Suprapubic skin (tissue), 4 donors: ENCODE measurements around the gene HSPA6.
"Not testable (repeated sequence)": the region's sequence is repeated elsewhere in the genome, so short reads cannot be mapped to it uniquely, and the experiment has no call there.

Source experiments
- CTCF ChIP-seq, 2 donors: fragments of 200-600 bp in 1 of 2; fragments of 450-650 bp in 1 of 2; sonication (generic) in 1 of 2; IDR thresholded peaks; one replicate each; pipeline ENCODE4 v1.5.1; 2016 to 2019; ENCODE audit warnings: antibody characterized with exemption in 2 of 2, mild to moderate bottlenecking in 1 of 2, moderate library complexity in 1 of 2
- EP300 ChIP-seq: sonication (generic); formaldehyde crosslinking; IDR thresholded peaks from one replicate; pipeline ENCODE4 v1.6.1; 2017; ENCODE audit warnings: antibody characterized with exemption
- POLR2A ChIP-seq, 2 donors: fragments of 450-650 bp; IDR thresholded peaks; one replicate each; pipeline ENCODE4 v1.6.1; 2017; ENCODE audit warnings: antibody characterized with exemption in 2 of 2, mild to moderate bottlenecking in 2 of 2, moderate library complexity in 2 of 2
- POLR2AphosphoS5 ChIP-seq, 3 donors: sonication (generic); formaldehyde crosslinking; IDR thresholded peaks; one replicate each; pipeline ENCODE4 v1.6.1; 2017; ENCODE audit warnings: antibody characterized with exemption in 3 of 3

DNA sequence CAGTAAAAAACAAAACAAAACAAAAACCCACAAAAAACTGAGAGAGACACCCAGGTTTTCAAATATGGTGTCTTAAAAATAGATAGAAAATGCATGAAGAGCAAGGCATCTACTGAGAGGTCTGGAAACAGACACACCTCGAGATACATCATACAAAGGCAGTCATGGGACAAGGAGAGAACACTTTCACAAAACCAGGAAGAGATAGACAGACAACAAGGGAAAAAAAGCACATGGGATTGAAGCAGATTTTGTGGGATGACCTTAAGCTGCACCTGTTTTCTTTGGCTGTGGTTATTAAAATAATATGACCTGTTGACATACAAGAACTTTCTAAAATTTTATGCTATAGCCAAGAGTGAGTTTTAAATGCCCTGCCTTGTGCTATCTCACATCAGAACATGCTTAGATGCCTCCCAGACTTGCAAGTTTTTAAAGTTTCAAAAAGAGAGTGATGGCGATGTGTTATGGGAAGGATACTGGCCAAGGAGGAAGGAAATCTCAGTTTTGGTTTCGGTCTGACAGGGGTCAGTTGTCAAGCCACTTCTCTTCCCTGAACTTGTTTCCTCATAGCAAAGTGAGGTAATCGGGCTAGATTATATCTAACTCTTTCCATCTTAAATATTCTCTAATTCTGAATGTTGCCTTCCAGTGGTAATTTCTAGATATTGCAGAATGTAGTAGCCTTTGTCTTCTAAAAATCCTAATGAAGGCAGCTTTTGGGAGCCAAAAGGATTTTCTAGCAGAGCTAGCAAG is 36.8 kb downstream of the HSPA6 start:
- TF ChIP-seq CTCF (IDR thresholded peaks at IDR 0.05); POLR2A (IDR thresholded peaks at IDR 0.05); POLR2AphosphoS5 (IDR thresholded peaks at IDR 0.05); EP300: not testable (repeated sequence)
